PFSK-1 (cell line): ENCODE measurements around the gene PEMT.

Source experiments
- FOXP2 ChIP-seq: optimal IDR thresholded peaks from 2 replicates; pipeline ENCODE3; 2011; ENCODE audit warnings: borderline replicate concordance, control low read depth, inconsistent platforms; ENCODE audit not compliant: insufficient read depth; ENCODE audit errors: extremely low read length, extremely low read depth
- POLR2AphosphoS5 ChIP-seq: IDR thresholded peaks from 2 replicates; pipeline ENCODE4 v1.6.1; 2012; ENCODE audit warnings: low read depth, mild to moderate bottlenecking, control low read depth, low read length, moderate library complexity
- SIN3A ChIP-seq: IDR thresholded peaks from 2 replicates; pipeline ENCODE4 v1.6.1; 2012; ENCODE audit warnings: mild to moderate bottlenecking, low read length, moderate library complexity, borderline replicate concordance; ENCODE audit not compliant: insufficient read depth
- TAF1 ChIP-seq: IDR thresholded peaks from 2 replicates; pipeline ENCODE4 v1.6.1; 2012; ENCODE audit warnings: low read length, control low read depth, borderline replicate concordance; ENCODE audit not compliant: insufficient read depth
- TF ChIP-seq, protein P1 (sequence below), 2 experiments: IDR thresholded peaks; 2 replicates each; pipeline versions ENCODE4 v1.6.1 to v1.8.0; 2011 to 2012; ENCODE audit warnings: low read depth in 2 of 2, low read length in 2 of 2, control low read depth in 1 of 2, inconsistent platforms in 1 of 2, mild to moderate bottlenecking in 1 of 2, moderate library complexity in 1 of 2; ENCODE audit not compliant: insufficient read depth in 1 of 2

PEMT gene

DNA sequence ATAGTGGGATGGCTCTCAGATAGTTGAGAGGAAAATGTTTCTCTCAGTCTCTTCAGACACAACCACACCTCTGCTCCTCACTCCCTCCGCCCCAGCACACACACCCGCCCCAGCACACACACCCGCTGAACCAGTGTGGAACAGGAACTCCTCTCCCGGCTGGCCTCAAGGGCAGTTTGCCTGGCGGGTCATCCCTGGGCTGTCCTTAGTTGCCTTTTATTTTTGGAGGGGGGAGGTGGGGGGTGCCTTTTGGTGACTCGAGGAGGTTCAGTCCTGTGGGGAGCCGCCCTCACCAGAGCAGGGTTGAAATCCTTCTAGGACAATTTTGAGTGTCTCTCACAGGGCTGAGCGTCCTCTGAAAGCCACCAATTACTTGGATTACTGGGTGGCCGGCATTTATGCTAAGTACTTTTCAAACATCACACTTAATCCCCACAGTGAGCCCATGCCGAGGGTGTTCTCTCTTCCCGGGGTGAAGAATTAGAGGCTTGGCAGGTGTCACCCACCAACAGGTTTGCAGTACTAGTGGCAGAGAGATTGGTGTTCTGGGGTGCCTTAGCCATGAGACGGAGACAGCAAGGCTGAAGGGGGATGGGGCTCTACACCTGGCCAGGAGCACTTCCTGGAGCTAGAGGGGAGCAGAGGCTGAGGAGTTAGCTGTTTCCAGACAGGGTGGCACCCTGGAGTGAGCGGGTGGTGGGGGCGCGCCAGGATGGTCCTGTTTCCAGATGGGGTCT is 98.1 kb downstream of the PEMT start:
- TF ChIP-seq POLR2AphosphoS5: no peak
- TF ChIP-seq FOXP2: no peak
- TF ChIP-seq TAF1: no peak
- TF ChIP-seq SIN3A: no peak
- TF ChIP-seq, protein P1, sequence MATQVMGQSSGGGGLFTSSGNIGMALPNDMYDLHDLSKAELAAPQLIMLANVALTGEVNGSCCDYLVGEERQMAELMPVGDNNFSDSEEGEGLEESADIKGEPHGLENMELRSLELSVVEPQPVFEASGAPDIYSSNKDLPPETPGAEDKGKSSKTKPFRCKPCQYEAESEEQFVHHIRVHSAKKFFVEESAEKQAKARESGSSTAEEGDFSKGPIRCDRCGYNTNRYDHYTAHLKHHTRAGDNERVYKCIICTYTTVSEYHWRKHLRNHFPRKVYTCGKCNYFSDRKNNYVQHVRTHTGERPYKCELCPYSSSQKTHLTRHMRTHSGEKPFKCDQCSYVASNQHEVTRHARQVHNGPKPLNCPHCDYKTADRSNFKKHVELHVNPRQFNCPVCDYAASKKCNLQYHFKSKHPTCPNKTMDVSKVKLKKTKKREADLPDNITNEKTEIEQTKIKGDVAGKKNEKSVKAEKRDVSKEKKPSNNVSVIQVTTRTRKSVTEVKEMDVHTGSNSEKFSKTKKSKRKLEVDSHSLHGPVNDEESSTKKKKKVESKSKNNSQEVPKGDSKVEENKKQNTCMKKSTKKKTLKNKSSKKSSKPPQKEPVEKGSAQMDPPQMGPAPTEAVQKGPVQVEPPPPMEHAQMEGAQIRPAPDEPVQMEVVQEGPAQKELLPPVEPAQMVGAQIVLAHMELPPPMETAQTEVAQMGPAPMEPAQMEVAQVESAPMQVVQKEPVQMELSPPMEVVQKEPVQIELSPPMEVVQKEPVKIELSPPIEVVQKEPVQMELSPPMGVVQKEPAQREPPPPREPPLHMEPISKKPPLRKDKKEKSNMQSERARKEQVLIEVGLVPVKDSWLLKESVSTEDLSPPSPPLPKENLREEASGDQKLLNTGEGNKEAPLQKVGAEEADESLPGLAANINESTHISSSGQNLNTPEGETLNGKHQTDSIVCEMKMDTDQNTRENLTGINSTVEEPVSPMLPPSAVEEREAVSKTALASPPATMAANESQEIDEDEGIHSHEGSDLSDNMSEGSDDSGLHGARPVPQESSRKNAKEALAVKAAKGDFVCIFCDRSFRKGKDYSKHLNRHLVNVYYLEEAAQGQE (IDR thresholded peaks at IDR 0.05; ENCODE audit: insufficient read depth in 1 of 2, low read depth in 2 of 2, low read length in 2 of 2): no peak

DNA sequence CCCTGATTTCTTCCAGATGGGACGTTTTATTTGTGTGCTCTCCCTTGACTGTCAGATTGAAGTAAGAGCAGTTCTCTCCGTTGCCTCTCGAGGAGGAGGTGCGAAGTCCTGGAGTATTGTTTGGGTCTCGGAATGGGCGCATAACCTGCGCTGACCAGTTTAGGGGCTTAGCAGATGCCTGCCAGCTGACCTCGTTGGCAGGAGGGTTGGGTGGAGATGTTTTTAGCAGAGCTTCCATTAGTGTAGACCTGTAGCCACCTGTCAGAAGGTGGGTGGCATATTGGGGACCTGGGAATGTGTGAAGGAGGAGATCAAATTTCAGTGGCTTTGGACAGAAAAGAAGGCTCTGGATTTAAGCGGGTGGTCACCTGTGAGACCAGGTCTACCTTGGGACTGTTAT is 98.9 kb downstream of the PEMT start:
- TF ChIP-seq TAF1 (no peak), SIN3A (no peak), FOXP2 (no peak), POLR2AphosphoS5 (no peak)
- TF ChIP-seq, protein P1 (IDR thresholded peaks at IDR 0.05; ENCODE audit: insufficient read depth in 1 of 2, low read depth in 2 of 2, low read length in 2 of 2): no peak

DNA sequence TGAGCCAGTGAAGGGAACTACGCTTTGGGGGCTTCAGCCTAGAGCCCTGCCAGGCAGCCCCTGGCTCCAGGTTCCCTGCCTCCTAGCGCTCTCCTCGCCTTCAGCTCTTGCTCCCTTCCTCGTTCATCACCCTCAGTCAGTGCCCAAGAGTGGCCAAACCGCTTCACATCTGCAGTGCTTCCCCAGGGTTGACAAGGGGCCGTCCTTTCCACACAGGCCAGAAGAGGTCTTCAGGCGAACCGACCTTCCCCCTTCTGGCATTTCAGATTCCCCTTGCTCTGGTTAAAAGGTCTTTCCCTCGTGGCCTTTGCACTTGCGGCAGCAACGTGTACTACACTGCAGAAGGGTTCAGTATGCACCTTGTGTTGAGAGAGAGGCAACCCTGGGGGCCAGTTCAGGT is 99.4 kb downstream of the PEMT start:
- TF ChIP-seq, protein P1 (IDR thresholded peaks at IDR 0.05; ENCODE audit: insufficient read depth in 1 of 2, low read depth in 2 of 2, low read length in 2 of 2): no peak
- TF ChIP-seq TAF1 (no peak), FOXP2 (no peak), SIN3A (no peak), POLR2AphosphoS5 (no peak)

DNA sequence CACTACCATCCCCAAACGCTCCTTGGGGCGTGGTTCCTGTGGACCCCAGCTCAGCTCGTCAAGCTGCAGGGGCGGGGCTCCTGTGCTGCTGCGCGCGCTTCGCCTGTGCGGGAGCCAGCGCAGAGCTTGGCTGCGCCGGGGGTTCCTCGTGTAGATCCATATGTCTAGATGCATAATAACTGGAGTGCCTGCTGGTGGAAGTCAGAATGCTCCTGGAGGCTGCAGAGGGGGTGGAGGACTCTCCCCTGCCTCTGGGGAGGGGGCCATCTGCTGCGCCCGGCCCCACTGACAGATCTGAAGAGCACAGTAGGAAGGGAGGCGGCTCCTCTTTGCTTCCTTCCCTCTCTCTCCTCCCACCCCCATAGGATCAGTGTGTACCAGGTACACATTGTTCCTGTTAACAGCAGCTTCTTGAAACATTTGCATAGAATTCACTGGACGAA is 99.9 kb downstream of the PEMT start:
- no peak for TF ChIP-seq FOXP2
- no peak for TF ChIP-seq SIN3A
- TF ChIP-seq POLR2AphosphoS5: no peak
- no peak for TF ChIP-seq TAF1
- TF ChIP-seq, protein P1 (IDR thresholded peaks at IDR 0.05; ENCODE audit: insufficient read depth in 1 of 2, low read depth in 2 of 2, low read length in 2 of 2): no peak
